ENCODE results near the gene COLEC11.

COLEC11 gene

DNA sequence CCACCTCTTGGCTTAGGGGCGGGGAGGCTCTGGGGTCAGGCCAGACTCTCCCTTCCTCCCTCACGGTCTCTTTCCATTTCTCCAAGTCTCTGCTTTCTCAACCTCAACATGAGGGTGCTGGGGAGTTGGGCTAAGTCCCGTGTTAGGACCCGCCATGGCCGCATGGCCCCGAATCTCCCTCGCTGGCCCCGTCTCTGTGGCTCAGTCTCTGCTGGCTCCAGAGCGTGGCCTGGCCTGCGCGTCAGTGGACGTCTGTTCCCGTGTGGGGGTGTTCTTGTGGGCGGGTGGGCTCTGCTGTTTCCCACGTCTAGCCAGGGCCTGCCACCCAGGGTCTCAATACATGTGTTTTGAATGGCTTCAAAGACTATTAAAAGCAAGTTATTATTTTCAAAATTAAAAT is 75.5 kb downstream of the COLEC11 start:
- H3K27ac ChIP-seq (ENCODE audit: low read depth, low read length) = no peak overlapping the region
- H3K36me3 ChIP-seq (ENCODE audit: low read length) = no peaks in the 10 kb centered on the region
- TF ChIP-seq EZH2phosphoT487 (conservative IDR thresholded peaks at IDR 0.05; ENCODE audit: low read length) = no peak
- TF ChIP-seq, protein P1, sequence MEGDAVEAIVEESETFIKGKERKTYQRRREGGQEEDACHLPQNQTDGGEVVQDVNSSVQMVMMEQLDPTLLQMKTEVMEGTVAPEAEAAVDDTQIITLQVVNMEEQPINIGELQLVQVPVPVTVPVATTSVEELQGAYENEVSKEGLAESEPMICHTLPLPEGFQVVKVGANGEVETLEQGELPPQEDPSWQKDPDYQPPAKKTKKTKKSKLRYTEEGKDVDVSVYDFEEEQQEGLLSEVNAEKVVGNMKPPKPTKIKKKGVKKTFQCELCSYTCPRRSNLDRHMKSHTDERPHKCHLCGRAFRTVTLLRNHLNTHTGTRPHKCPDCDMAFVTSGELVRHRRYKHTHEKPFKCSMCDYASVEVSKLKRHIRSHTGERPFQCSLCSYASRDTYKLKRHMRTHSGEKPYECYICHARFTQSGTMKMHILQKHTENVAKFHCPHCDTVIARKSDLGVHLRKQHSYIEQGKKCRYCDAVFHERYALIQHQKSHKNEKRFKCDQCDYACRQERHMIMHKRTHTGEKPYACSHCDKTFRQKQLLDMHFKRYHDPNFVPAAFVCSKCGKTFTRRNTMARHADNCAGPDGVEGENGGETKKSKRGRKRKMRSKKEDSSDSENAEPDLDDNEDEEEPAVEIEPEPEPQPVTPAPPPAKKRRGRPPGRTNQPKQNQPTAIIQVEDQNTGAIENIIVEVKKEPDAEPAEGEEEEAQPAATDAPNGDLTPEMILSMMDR (IDR thresholded peaks at IDR 0.05; ENCODE audit: insufficient read depth, low read length, poor library complexity, severe bottlenecking) = no peak
- H2AFZ ChIP-seq (ENCODE audit: low read depth, low read length, severe bottlenecking) = no peak overlapping the region
- no peaks in the 10 kb centered on the region for H4K20me1 ChIP-seq (ENCODE audit: low read depth, low read length)
- H3K4me3 ChIP-seq (ENCODE audit: insufficient read depth, low read length, poor library complexity, severe bottlenecking) = no peak overlapping the region
- no peak overlapping the region for H3K9ac ChIP-seq (ENCODE audit: low read length)
- no peaks in the 10 kb centered on the region for H3K9me3 ChIP-seq (ENCODE audit: insufficient read depth, low read length)
- H3K4me2 ChIP-seq (ENCODE audit: low read depth, low read length, poor library complexity, severe bottlenecking) = no peak overlapping the region
- no peaks in the 10 kb centered on the region for H3K27me3 ChIP-seq (ENCODE audit: low read length)
- no peaks in the 10 kb centered on the region for H3K79me2 ChIP-seq (ENCODE audit: insufficient read depth, low read length)
- H3F3A ChIP-seq (ENCODE audit: insufficient read depth) = no peaks in the 10 kb centered on the region
- H3K9me2 ChIP-seq (replicated peaks; ENCODE audit: insufficient read depth, low read length) = no peaks in the 10 kb centered on the region

DNA sequence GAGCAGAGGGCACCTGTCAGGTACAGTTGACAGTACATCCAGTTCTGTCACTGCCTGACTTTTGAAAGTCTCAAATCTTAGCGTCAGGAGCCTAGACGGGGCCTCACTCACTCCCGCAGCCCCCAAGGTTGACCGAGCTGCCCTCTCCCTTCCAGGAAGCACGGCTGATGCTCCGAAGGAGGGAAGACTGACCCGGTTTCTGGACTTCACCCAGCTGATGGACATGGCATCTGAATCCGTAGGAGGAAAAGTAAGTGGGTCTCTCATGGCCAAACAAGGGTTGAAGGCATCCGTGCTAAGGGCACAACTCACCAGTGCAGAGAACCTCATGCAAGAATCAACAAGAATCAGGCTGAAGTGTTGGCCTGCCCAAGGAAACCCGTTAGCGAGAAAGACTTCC is 76.0 kb downstream of the COLEC11 start:
- TF ChIP-seq EZH2phosphoT487 (conservative IDR thresholded peaks at IDR 0.05; ENCODE audit: low read length) = no peak
- TF ChIP-seq, protein P1 (IDR thresholded peaks at IDR 0.05; ENCODE audit: insufficient read depth, low read length, poor library complexity, severe bottlenecking) = no peak

DNA sequence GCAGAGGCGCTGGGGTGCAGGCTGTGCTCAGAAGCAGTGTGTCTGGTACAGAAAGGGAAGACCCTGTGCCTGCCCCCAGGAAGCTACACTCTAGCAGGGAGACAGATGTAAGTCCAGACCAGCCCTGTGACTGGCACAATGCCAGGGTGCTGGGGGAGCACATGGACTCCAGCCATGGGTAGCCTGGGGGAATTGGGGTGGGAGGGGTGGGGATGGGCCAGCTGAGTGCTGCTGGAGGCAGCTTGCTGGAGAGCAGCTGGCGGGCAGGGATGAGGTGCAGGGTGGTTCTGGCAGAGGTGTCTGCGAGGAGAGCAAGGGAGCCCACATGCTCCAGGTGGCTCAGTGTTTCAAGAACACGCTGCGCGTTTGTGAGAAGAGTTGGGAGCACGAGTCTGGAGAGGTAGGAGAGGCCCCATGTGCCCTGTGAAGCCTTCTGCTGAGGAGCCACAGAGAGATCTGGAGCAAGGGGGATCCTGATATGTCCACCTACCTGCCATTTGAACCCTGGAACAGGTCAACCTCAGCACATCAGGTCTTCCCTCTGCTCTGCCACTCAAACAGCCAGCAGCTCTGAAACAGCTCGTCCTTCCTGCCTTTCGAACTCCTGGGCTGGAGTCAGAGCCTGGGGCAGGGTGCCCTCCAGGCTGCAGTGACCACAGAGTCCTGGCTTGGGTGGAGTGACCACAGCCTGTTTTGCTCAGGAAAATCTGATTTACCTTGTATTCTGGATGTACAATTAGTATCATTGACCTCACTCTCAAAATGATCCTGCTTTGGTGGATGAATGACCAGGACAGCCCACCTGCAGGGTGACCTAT is 78.2 kb downstream of the COLEC11 start:
- Histone ChIP-seq H3K9ac (ENCODE audit: low read length) (no peak overlapping the region), H4K20me1 (ENCODE audit: low read depth, low read length) (no peaks in the 10 kb centered on the region), H3F3A (ENCODE audit: insufficient read depth) (no peaks in the 10 kb centered on the region), H3K9me2 (replicated peaks; ENCODE audit: insufficient read depth, low read length) (no peaks in the 10 kb centered on the region), H3K36me3 (ENCODE audit: low read length) (no peaks in the 10 kb centered on the region), H3K4me2 (ENCODE audit: low read depth, low read length, poor library complexity, severe bottlenecking) (no peak overlapping the region), H3K27me3 (ENCODE audit: low read length) (no peaks in the 10 kb centered on the region), H3K4me3 (ENCODE audit: insufficient read depth, low read length, poor library complexity, severe bottlenecking) (no peak overlapping the region), H3K79me2 (ENCODE audit: insufficient read depth, low read length) (no peaks in the 10 kb centered on the region), H3K9me3 (ENCODE audit: insufficient read depth, low read length) (no peaks in the 10 kb centered on the region), H3K27ac (ENCODE audit: low read depth, low read length) (no peak overlapping the region), H2AFZ (ENCODE audit: low read depth, low read length, severe bottlenecking) (no peak overlapping the region)
- no peak for TF ChIP-seq EZH2phosphoT487 (conservative IDR thresholded peaks at IDR 0.05; ENCODE audit: low read length)
- TF ChIP-seq, protein P1 (IDR thresholded peaks at IDR 0.05; ENCODE audit: insufficient read depth, low read length, poor library complexity, severe bottlenecking) = no peak

More for the DNA sequence above, 76.0 kb downstream of the COLEC11 start:
- no peaks in the 10 kb centered on the region for H4K20me1 ChIP-seq (ENCODE audit: low read depth, low read length)
- no peak overlapping the region for H3K27ac ChIP-seq (ENCODE audit: low read depth, low read length)
- H3K79me2 ChIP-seq (ENCODE audit: insufficient read depth, low read length) = no peaks in the 10 kb centered on the region
- H3K9ac ChIP-seq (ENCODE audit: low read length) = no peak overlapping the region
- H3K4me3 ChIP-seq (ENCODE audit: insufficient read depth, low read length, poor library complexity, severe bottlenecking) = no peak overlapping the region
- H3K9me2 ChIP-seq (replicated peaks; ENCODE audit: insufficient read depth, low read length) = no peaks in the 10 kb centered on the region
- no peak overlapping the region for H3K4me2 ChIP-seq (ENCODE audit: low read depth, low read length, poor library complexity, severe bottlenecking)
- no peaks in the 10 kb centered on the region for H3F3A ChIP-seq (ENCODE audit: insufficient read depth)
- H3K9me3 ChIP-seq (ENCODE audit: insufficient read depth, low read length) = no peaks in the 10 kb centered on the region
- H2AFZ ChIP-seq (ENCODE audit: low read depth, low read length, severe bottlenecking) = no peak overlapping the region
- H3K36me3 ChIP-seq (ENCODE audit: low read length) = no peaks in the 10 kb centered on the region
- H3K27me3 ChIP-seq (ENCODE audit: low read length) = no peaks in the 10 kb centered on the region

All from SU-DHL-6 (cell line).